Measurements from ENCODE around the gene ZNF862. TPM values are rescaled to one million over a fixed set of nuclear protein-coding genes. Genes with fewer than 3 reads are reported as not detected.
A peak's percentile ranks its signal among the peaks of the same experiment; 100 is the strongest.

The ZNF862 gene
- total and polyA plus RNA-seq, 2 of the 8 experiments (the other 6 are each of a cell fraction or from before 2014, with no cell fraction given) = 1.8 to 3.9 TPM

DNA sequence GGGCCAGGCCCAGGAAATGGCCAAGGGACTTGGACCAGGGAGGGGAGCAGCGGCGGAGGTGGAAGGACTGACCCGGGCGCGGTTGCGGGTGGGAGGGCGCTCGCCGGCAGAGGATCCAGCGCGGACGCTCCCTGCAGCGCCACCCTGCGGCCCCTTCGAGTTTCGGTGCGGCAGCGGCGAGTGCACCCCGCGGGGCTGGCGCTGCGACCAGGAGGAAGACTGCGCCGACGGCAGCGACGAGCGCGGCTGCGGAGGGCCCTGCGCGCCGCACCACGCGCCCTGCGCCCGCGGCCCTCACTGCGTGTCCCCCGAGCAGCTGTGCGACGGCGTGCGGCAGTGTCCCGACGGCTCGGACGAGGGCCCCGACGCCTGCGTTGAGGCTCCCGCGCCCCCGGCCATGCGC, 48.0 kb upstream of the ZNF862 start (continued):
- TF ChIP-seq, protein P1, sequence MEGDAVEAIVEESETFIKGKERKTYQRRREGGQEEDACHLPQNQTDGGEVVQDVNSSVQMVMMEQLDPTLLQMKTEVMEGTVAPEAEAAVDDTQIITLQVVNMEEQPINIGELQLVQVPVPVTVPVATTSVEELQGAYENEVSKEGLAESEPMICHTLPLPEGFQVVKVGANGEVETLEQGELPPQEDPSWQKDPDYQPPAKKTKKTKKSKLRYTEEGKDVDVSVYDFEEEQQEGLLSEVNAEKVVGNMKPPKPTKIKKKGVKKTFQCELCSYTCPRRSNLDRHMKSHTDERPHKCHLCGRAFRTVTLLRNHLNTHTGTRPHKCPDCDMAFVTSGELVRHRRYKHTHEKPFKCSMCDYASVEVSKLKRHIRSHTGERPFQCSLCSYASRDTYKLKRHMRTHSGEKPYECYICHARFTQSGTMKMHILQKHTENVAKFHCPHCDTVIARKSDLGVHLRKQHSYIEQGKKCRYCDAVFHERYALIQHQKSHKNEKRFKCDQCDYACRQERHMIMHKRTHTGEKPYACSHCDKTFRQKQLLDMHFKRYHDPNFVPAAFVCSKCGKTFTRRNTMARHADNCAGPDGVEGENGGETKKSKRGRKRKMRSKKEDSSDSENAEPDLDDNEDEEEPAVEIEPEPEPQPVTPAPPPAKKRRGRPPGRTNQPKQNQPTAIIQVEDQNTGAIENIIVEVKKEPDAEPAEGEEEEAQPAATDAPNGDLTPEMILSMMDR (IDR thresholded peaks at IDR 0.05; ENCODE audit: control extremely low read depth in 1 of 3, insufficient read depth in 1 of 3, low read depth in 1 of 3, low read length in 3 of 3) = peak in 2 of 3 experiments; percentile 82 to 86; a peak in 3 of 4 replicates
- TF ChIP-seq MAFK (IDR thresholded peaks at IDR 0.05; ENCODE audit: low read depth, low read length) = no peak
- TF ChIP-seq, protein P2, sequence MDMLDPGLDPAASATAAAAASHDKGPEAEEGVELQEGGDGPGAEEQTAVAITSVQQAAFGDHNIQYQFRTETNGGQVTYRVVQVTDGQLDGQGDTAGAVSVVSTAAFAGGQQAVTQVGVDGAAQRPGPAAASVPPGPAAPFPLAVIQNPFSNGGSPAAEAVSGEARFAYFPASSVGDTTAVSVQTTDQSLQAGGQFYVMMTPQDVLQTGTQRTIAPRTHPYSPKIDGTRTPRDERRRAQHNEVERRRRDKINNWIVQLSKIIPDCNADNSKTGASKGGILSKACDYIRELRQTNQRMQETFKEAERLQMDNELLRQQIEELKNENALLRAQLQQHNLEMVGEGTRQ (IDR thresholded peaks at IDR 0.05; ENCODE audit: low read length) = no peak
- TF ChIP-seq ASH2L (IDR thresholded peaks at IDR 0.05; ENCODE audit: low read length) = peak; percentile 20
- TF ChIP-seq NANOG (IDR thresholded peaks at IDR 0.05; ENCODE audit: insufficient read depth, low read depth, low read length, poor library complexity, severe bottlenecking) = no peak
- no peak for TF ChIP-seq KDM5A (IDR thresholded peaks at IDR 0.05; ENCODE audit: low read length)
- TF ChIP-seq CHD2 (IDR thresholded peaks at IDR 0.05; ENCODE audit: low read length) = no peak
- TF ChIP-seq CBX8 (IDR thresholded peaks at IDR 0.05; ENCODE audit: borderline replicate concordance, low read depth, low read length) = no peak
- no peak for TF ChIP-seq SP1 (IDR thresholded peaks at IDR 0.05; ENCODE audit: low read depth, low read length)
- no peak for TF ChIP-seq POLR2AphosphoS5 (IDR thresholded peaks at IDR 0.05; ENCODE audit: low read depth, low read length)
- TF ChIP-seq RAD21 (IDR thresholded peaks at IDR 0.05 in 1 of 2, conservative IDR thresholded peaks at IDR 0.05 in 1 of 2; ENCODE audit: low read depth in 2 of 2, low read length in 2 of 2) = peak; percentile 34 to 52; a peak in 3 of 4 replicates
- no peak for TF ChIP-seq CBX5 (IDR thresholded peaks at IDR 0.05; ENCODE audit: low read depth, low read length)
- TF ChIP-seq SIRT6 (IDR thresholded peaks at IDR 0.05; ENCODE audit: low read length) = no peak
- no peak for TF ChIP-seq TCF12 (IDR thresholded peaks at IDR 0.05; ENCODE audit: low read depth, low read length)
- TF ChIP-seq POLR2A (IDR thresholded peaks at IDR 0.05; ENCODE audit: control extremely low read depth in 1 of 2, low read depth in 2 of 2, low read length in 2 of 2) = no peak
- TF ChIP-seq EP300 (IDR thresholded peaks at IDR 0.05; ENCODE audit: borderline replicate concordance in 1 of 2, low read depth in 2 of 2, low read length in 2 of 2) = no peak
- no peak for TF ChIP-seq YY1 (IDR thresholded peaks at IDR 0.05; ENCODE audit: low read depth, low read length)
- TF ChIP-seq E2F6 (IDR thresholded peaks at IDR 0.05) = no peak; the same call in 1 of the 2 replicates
- peak; percentile 91 for TF ChIP-seq KDM4A (IDR thresholded peaks at IDR 0.05; ENCODE audit: low read depth, low read length, severe bottlenecking)
- TF ChIP-seq JUN (IDR thresholded peaks at IDR 0.05; ENCODE audit: low read depth, low read length) = no peak
- peak; percentile 54; the same call in 1 of the 2 replicates for TF ChIP-seq RBBP5 (IDR thresholded peaks at IDR 0.05; ENCODE audit: borderline replicate concordance, low read depth, low read length)
